HG02884 (cell line): ENCODE data around the gene RAD51B.

ENCODE experiments used
- ATAC-seq: cut with Tn5 transposase; IDR thresholded peaks from one replicate; pipeline ENCODE4 v1.9.1; 2021; ENCODE audit warnings: mild to moderate bottlenecking, moderate library complexity; ENCODE audit not compliant: unreplicated experiment

RAD51B gene

GRCh38 chr14:68612049-68612448 is 792.5 kb downstream of the RAD51B start:
- no peak for ATAC-seq

DNA sequence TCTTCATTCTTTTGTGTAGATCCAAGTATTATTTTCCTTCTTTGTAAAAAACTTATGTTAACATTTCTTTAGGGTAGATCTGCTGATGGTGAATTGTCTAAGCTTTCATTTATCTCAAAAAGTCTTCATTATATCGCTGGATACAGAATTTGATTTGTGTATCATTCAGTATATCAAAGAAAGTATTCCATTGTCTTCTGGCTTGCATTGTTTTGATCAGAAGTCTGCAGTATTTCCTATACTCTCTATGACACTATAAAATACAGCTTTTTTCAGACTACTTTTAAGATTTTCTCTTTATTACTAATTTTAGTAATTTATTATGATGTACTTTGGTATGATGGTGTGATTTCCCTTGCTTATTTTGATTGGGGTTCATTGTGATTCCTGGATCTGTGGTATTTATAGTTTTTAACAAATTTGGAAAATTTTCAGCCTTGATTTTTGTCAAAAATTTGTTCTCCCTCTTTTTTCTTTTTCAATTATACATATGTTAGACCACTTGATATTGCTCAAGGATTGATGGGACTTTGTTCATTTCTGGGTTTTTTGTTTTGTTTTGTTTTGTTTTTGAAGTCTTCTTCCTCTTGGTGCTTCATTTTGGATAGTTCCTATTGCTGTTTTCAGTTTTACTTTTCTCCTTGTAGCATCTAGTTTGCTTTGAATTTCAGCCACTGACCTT is 796.8 kb downstream of the RAD51B start:
- ATAC-seq: no peak

GRCh38 chr14:68619790-68620574 is 800.4 kb downstream of the RAD51B start:
- ATAC-seq: no peak

DNA sequence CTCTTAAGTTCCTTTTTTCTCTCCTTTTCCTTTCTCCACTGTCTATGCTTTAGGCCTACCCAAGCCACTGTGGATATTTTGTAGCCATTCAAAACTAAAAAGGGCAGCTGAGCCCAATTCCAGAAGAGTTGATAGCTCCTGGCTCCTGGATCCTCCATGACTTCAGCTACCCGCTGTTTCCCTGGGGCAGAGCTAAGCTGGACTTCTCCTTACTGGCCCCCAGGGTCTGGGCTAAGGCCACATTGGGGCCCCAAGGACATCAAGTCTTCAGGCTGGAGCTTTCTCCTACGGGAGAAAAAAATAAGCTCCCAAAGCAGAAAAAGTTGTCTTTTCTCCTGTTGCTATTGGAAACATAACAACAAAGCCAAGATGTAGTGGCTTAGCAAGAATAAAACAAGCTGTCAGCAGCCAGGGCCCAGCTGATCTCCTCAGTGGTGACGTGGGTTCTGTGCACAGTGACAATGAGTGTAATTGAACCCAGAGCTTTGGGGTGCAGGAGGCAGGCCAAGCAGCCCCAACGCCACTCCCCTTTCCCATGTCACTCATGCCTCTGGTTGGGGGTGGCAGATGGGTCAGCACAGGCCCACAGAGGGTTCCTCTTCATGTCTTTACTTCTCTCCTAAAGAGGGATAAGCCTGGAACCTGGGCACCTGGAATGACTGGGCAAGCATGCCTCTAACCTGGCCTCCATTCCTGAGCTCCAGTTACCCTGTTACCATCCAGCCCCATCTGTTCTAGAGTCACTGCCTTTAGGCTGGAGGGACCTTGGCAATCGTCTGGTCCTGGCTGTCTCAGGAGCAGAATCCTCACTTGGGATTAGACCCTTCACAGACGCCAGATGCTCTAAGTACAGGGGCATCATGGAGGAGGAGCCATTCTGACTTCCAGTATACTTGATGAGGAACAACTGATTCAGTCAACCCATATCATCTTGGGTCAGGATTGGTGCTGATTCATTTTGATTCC is 802.1 kb downstream of the RAD51B start:
- no peak for ATAC-seq

GRCh38 chr14:68622856-68623255 is 803.3 kb downstream of the RAD51B start:
- ATAC-seq: no peak

DNA sequence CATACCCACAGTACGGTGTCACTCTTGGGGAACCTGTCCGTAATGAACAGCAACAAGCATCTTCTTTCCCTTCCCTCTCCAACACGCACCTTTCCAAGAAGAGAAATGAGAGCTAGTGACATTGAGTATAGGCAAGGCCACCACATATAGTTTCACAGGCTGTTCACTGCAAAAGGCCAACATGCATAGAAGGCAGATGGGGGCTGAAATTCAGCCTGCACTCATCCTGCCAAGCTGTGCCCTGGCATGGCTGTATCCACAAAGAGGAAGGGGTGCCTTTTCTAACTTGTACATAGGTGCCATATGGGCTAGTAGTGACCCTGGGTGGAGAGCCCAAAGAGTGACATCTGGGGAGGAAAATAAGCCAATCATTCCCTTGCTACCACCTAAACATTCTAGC is 803.7 kb downstream of the RAD51B start:
- no peak for ATAC-seq

DNA sequence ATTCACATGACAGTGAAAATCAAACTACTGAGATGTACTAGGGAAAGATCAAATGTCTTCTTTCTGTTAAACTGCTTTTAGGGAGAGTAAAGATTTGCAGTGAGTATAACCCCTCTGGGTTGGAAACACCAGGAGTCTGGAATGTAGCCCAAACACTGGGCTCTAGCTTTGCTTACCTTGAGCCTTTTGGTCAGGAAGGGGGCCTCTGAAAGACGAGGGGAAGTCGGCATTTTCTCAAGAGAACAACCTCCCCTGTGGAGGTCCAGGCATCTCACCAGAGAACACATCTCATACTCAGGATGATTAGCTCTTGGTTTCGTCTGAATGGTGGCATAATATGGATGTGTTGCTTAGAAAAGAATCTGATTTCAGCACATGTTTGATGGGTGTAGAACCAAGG is 804.2 kb downstream of the RAD51B start:
- ATAC-seq: no peak

DNA sequence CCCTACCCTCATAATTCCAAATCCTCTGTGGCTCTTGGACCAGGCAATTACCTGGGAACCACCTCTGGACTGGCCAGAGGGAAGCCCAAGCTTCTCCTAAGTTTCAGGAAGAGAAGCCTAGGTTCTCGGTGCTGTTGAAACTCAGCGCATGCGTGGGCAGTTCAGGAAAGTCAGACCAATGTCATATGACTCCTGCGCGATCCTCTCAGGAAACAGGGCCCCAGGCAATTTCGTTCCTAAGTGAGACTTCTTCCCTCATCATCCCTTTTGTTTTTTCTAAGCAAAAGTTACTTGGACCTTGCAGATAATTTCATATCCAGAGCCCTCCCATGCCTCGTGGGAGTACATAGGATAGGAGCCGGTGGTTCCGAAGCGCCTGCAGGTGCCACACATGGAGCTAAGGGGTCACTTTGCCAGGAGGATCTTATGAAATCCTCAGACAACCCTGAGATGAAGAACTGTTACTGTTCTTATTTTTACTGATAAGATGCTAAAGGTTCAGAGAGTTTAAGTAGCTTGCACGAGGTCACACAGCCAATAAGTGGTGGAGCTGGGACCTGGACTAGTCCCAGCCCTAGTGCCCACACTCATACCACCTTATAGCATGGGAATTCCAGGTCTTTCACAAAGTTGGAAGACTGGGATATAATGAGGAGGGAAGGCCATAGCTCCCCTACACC is 805.1 kb downstream of the RAD51B start:
- ATAC-seq: no peak

DNA sequence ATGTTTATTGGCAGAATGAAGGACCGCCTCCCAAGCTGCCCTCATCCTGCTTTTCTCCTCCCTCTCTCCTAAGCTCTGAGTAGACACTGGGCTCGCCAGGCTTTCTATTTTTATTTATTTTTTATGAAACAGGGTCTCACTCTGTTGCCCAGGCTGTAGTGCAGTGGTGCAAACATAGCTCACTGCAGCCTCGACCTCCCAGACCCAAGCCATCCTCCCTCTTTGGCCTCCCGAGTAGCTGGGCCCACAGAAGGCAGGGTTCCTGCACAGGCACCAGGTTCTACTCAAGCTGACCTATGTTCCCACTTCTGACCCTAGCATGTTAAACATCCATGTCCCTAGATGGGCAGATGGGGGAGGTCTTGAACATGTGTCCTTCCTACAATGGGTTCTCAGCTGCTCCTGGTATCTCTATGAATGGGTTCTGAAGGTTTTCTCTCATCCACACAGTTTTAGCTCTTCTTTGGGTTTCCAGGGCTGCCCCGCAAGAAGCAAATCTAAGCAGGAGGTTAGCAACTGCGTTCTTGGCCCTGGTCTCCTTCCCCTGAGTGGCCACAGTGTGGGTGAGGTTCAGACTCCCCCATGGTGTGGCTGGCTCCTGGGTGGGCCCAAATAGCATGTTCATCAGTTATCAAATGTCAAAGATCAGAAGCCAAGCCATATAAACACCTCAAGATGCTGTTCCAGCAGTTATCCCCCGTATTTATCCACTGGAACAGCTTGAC is 805.9 kb downstream of the RAD51B start:
- ATAC-seq: no peak

DNA sequence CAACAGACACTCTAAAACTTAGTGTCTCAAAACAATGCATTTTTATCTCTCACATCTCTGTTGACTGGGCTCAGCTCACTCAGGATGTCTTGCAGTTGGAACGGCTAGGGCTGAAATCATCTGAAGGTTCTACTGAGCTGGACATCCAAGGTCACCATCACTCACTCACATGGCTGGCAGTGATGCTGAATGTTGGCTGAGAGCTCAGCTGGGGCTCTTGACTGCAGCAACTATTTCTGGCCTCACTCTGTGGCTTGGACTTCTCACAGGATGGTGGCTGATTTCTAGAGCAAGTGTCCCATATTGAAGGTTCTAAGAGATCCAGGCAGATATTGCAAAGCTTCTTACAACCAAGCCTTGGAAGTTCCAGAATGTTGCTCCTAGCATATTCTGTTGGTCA is 806.8 kb downstream of the RAD51B start:
- ATAC-seq: no peak

GRCh38 chr14:68627050-68627867 is 807.7 kb downstream of the RAD51B start:
- ATAC-seq: no peak

- no peak for ATAC-seq
These were observed 808.5 kb downstream of the RAD51B start for GRCh38 chr14:68627868-68628604.

- ATAC-seq: no peak
These were observed 809.2 kb downstream of the RAD51B start for GRCh38 chr14:68628605-68629310.

DNA sequence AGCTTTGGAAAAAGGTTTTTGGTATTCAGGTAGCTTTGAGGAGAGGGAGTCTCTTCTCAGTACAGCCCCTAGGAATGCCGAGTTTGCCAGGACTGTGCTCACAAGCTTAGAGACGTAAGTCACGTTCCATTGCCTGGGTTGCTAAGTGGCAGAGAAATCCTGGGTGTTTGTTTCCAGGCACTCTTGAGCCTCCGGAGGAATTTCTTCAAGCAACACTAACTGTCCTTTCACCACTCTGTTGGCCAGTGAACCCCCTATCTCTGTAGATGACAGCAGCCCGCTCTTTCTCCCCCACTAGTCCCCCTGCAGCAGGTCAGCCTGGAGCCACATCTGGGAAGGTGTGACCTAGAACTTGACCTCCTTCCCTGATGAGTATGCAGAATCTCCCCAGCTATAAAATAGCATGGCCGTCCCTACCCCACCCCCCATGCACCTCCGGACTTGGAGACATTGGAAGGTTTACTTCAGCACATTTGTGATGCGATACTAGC is 810.5 kb downstream of the RAD51B start:
- no peak for ATAC-seq

- ATAC-seq: no peak
These were observed 811.2 kb downstream of the RAD51B start for GRCh38 chr14:68630611-68631393.

DNA sequence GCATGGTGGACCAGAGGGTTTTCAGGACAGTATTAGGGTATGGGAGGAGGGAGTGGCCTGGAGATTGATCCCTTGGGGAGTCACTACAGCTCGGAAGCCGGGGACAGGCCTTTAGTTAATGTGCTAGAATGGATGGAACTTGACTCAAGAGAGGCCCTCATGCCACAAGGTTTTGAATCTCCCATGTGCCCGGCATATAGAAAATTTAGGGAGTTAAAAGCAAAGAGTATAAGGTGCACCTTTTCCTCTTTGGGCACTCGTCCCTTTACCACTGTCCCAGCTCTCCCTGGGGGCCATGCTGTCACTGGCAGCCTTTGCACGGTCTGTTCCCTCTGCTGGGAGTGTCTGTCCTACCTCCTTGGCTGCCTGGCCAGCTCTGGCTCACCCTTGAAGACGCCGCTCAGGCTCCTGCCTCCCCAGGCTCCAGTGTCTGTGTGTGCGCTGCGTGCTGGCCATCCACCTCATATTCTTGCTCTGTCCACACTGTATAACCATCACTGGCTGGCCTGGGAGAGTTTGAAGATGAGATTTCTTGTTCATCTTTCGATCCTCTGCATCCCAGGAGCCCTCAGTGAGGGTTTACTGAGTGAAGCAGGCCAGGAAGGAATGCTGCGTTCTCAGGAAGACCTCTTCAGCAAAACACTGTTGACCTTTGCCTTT is 811.9 kb downstream of the RAD51B start:
- ATAC-seq: no peak
